Urothelium cell line (cell line): ENCODE results near the gene FKBP2.

Experiments used
- DNase-seq: peaks from one replicate; pipeline ENCODE4 v3.0.0; 2011; ENCODE audit warnings: low spot score, mixed read lengths
- FAIRE-seq: peaks from 2 replicates; lab custom pipeline; 2011; peaks lifted over from hg19 to GRCh38; lab: Jason Lieb, UNC

The FKBP2 gene

DNA sequence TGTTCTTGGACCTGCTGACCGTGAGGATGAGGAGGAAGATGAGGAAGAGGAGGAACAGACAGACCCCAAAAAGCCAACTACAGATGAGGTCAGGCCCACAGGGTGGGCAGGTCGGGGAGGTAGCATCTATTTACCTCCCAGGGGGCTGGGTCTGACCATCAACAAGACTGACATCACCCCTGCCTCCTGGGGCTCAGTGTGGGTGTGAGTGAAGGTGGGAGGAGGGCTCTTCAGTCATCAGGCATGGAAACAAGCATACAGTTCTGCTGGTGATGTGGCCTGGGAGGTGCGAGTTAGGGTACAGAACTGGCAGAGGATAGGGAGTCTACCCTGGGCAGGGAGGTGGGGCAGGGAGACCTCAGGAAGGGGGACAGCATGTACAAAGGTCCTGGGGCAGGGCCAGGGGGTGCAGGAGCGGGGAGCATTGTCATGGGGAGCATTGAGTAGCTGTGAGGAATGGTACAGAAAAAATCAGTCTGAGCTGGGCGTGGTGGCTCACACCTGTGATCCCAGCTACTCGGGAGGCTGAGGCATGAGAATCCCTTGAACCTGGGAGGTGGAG, 19.3 kb downstream of the FKBP2 start:
- DNase-seq (no peak), FAIRE-seq (peak; percentile 53)

DNA sequence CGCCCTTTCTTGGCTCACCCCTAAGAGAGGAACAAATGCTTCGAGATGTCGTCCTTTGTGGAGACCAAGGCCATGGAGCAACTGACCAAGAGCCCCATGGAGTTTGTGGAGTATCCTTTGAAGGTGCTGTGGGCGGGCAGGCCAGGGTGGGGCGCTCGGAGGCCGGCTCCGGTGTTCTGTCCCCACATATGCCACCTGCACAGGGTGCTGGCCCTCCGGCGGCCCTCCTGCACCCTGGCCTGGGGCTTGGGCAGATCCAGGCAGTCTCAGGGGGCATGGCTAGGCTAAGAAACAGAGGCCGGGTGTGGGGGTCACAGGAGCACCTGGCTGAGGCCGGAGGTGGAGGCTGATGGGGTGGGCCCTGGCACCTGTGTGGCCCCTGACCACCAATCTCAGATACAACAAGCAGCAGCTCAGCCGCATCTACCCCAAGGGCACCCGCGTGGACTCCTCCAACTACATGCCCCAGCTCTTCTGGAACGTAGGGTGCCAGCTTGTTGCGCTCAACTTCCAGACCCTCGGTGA, 20.7 kb downstream of the FKBP2 start:
- FAIRE-seq (no peak), DNase-seq (no peak)

DNA sequence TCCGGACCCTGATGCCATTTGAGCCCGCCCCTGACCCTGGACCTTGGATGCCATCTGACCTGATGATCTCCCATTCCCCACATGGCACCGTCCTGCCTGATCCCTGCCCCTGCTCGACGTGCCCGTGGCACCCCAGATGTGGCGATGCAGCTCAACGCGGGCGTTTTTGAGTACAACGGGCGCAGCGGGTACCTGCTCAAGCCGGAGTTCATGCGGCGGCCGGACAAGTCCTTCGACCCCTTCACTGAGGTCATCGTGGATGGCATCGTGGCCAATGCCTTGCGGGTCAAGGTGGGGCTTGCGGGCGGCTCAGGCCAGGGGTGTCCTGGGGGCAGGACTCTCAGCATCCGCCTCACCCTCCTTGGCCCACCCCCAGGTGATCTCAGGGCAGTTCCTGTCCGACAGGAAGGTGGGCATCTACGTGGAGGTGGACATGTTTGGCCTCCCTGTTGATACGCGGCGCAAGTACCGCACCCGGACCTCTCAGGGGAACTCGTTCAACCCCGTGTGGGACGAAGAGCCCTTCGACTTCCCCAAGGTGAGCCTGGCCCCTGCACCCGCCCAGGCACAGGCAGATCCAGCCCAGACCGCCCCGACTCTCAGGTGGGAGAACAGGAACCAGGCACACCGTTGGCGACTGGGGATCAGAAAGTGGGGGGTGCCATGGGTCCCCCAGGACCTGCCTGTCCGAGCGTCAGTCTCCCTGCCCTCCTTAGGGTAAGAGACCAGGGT, 21.5 kb downstream of the FKBP2 start:
- FAIRE-seq (no peak), DNase-seq (no peak)

DNA sequence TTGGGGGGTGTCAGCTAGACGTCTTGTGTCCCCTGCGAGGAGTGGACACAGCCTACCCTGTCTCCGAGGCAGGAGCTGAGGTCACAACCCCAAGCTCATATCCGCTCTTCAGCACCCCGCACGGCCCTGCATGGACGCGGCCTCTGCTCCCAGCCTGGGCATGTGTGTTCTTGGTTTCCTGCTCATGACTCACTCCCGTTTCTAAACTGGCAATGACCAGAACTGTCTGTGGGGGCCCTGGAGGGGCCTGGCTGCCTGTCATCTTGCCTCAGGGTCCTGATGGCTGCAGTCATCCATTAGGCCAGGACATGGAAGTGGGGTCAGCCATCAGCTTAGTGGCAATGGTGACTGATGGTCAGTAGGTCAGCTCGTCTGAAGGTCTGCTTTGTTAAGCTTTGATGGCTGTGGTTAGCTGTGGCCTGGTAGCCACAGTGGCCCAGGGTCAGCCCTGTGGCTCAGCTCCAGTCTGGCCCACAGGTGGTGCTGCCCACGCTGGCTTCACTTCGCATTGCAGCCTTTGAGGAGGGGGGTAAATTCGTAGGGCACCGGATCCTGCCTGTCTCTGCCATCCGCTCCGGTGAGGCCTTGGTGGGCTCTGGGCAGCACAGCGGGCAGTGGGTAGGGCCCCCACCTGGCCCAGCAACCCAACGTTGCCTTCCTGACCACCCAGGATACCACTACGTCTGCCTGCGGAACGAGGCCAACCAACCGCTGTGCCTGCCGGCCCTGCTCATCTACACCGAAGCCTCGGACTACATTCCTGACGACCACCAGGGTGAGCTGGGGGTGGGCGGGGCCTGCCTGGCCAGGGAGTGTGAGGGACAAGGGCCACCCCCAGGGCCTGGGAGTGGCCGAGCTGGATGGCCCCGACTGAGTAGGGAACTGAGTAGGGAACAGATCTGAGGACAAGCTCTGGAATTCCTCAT, 22.4 kb downstream of the FKBP2 start:
- FAIRE-seq (no peak), DNase-seq (no peak)

DNA sequence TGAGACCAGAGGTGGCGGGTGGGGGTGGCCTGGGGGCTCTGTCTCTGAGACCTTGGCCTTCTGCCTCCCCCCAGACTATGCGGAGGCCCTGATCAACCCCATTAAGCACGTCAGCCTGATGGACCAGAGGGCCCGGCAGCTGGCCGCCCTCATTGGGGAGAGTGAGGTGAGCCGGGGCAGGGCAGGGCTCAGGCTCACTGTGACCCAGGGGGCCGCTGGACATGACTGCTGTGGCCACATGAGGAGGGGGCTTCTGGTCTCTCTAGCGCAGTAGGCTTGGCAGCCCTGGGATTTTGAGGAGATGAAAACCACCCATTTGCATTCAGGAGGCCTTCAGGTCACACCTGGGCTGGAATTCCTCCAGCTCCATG, 23.0 kb downstream of the FKBP2 start:
- FAIRE-seq (no peak), DNase-seq (no peak)

DNA sequence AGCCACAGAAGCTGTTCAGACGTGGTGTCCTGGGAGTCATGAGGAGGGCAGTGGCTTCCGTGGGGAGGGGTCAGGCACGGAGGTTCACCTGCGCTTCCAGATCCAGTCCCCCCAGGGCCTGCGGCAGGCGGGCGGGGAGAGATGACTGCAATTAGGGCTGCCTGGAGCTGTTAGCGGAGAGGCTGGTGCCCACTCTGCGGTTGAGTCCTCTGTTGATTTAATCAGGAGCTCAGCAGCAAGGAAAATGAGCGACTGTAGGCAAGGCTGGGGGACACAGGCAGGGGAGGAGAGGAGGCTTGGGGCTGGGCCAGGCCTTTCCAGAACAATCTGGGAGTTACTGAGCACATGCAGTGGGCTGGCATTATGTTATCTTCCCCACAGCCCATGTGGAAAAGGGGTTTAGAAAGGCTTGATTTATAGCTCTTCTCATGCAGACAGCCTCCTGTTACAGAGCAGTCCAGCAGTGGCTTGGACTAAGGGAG, 23.5 kb downstream of the FKBP2 start:
- FAIRE-seq (no peak), DNase-seq (no peak)

DNA sequence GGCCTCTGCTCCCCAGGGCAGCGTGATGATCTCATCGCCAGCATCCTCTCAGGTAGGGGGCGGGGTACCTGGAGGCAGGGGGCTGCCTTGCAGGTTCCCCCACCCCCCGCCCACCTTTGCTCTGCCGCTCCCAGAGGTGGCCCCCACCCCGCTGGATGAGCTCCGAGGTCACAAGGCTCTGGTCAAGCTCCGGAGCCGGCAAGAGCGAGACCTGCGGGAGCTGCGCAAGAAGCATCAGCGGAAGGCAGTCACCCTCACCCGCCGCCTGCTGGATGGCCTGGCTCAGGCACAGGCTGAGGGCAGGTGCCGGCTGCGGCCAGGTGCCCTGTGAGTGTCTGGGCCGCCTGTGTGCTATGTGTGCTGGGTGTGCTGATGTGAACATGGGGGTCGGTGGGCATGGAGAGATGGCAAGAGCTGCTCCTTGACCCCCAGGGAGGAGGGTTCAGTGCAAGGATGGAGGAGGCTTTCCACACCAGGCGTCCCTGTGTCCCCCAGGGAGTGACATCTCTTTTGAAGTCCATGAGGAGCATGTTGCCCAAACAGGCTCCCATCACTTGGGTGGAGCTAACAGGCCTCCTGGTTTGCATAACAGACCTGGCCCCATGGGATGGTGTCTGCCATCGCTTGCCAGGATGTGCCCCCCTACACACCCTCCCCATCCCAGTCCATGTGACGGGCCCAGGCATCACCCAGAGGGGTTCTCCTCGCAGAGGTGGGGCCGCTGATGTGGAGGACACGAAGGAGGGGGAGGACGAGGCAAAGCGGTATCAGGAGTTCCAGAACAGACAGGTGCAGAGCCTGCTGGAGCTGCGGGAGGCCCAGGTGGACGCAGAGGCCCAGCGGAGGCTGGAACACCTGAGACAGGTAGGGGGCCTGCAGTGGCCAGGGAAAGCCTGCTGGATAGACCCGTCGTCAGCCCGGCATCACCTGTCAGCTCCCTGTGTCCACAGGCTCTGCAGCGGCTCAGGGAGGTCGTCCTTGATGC, 24.6 kb downstream of the FKBP2 start:
- no peak for FAIRE-seq

DNA sequence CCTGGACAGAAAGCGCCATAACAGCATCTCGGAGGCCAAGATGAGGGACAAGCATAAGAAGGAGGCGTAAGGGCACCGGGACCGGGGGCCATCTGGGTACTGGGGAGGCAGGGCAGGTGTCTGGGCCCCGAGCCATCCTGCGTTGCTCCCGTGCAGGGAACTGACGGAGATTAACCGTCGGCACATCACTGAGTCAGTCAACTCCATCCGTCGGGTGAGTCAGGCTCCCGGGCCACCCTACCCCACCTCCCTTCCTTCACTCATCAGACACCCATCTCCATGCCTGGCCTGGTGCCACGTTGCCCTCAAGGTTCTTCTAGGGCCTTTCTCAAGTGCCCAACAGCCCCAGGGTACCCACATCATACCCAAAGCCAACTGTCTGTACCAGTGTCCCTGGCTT, 25.4 kb downstream of the FKBP2 start:
- FAIRE-seq (no peak), DNase-seq (no peak)

More for the DNA sequence above, 24.6 kb downstream of the FKBP2 start:
- DNase-seq = no peak

DNA sequence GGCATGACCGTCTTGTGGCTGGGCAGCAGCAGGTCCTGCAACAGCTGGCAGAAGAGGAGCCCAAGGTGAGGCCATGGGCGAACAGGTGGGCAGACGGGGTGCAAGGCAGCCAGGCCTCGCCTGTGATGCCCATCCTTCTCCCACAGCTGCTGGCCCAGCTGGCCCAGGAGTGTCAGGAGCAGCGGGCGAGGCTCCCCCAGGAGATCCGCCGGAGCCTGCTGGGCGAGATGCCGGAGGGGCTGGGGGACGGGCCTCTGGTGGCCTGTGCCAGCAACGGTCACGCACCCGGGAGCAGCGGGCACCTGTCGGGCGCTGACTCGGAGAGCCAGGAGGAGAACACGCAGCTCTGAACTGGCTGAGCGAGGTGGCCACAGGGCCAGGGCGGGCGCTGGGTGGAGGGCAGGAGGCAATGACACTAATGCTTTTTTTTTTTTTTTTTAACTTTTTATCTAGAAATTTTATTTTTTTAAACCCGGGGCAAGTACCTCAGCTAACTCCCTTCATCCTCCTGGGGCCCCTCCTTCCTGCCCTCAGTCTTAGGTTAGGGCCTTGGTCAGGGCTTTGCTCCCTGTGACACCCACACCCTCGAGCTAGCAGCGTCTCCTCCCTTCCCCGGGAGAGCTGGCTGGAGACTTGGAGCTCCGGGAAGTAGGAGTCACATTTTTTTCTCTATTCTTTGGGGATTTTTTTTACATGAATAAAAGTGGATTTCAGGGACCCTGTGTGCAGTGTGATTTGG, 26.5 kb downstream of the FKBP2 start:
- FAIRE-seq (no peak), DNase-seq (no peak)

DNA sequence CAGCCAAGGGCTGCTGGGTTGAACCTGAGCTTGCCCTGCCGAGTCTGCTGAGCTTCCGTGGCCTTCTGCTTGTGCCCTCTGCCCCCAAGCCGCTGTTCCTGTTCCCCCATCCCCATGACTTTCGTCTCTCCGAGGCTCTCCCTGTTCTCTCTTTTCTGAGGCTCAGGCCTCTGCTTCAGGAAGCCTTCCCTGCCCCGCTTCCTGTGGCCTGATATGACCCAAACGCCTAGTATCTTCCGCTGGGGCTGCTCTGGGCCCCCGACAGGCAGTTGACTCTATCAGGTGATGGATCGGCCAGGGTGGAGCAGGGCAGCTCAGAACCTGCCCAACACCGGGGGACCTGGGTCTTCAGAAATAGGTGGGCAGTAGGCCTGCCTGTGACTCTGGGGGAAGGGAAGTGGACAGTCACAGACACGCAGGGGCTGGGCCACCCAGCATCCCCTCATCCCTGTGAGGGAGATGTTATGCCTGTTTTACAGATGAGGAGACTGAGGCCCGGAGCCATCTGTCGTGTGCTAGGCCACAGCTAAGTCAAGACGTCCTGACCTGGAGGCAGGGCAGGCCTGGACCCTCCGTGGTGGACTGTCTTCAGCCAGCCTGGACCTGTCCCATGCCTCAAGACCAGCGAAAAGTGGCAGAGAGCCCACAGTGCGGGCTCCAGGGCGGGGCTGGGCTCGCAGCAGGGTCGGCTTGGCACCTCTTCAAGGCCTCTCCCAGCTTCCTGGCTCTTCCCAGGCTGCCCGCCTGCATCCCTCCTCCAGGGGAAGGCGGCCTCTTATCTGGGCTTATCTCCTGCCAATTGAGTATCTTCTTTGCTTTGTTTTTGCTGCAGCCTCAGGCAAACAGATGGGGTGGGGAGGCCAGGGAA, 27.4 kb downstream of the FKBP2 start:
- FAIRE-seq = no peak
- no peak for DNase-seq

DNA sequence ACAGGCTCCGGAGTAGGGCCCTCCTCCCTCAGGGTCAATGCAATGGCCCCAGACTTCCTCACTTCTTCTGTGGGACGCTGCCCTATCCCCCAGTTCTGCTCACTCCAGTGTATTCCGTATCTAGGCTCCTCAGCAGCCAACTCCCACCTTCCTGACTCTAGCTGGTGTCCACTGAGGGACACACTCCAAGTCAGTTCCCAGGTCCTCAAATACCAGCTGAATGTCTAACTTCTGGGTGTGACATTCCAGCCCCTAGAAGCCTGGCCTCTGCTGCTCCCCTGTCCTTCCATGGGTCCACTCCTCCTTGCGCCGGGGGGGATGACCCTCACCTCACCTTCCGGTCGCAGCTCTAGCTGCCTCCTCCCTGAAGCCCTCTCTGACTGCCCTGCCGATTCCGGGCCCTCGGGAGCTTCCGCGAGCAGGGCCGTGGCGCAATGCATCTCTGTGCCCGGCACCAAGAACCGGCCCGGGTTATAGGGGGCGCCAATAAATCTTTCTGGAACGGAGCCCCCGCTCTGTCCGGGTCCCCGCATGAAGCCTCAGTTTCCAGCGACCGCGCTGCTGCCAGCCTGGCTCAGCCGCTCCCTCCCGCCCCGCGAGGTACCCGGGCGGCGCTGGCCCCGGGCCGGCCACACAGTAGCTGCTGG, 28.1 kb downstream of the FKBP2 start:
- DNase-seq (peak; percentile 45), FAIRE-seq (no peak)

DNA sequence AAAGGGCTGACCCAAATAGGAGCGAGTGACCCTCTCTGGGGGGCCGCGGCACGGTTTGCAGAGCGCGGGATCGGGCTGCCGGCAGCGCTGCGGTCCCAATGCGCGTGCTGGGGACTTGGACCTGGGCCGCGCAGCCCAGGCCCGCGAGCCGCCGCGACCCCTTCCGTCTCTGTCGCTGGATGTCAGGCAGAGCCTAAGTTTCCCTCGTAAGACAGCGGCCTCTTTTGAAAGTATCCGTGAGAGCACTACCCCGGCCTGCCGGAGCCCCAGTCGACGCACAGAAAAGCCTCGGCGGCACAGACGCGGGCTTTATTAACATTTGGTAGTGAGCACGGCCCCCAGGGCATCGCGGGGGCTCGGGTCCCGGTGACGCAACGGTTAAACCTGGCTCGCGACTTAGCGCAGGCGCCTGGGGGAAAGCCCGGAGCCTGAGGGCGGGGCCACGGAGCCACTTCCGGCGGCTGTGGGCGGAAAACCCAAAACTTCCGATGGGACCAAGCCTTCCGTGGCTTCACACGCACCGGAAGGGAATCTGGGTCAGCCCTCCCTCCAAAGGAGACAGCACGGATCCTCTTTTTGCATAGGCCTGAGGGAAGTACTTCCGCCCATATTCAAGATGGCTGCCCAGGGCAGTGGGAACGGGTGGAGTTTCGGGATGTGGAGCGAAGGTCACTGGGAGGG, 28.8 kb downstream of the FKBP2 start:
- DNase-seq = peak; percentile 92
- FAIRE-seq = no peak

DNA sequence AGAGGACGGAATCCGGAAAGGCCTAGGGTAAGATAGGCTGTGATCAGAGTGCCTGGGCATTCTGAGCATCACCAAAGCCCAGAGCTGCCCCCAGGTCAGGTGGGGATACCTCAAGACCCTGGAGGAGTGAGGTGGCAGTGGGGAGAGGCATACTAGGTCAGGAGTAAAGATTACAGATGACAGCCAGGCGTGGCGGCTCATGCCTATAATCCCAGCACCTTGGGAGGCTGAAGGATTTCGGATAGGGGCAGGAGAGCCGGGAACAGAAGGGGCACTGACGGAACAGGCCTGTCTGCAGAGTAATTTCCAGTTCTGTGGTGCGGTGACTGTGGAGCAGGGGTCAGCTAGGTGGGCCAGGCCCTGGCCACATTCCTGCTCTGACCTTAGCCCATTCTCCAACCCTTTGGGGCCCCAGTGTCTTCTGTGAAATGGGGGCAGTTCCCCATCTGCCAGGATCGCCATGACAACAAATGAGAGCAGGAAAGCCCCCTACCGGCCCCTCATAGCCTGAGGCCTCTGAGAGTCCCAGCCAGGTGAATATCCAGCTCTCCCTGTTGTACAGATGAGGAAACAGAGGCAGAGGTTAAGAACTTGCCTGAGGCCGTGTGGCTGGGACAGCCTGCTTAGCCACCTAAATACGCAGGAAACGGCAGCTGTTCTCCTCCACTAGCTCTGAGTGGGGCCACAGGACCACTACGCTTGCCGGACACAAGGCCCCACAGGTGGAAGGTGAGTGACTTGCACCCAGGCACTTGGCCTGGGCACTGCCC, 34.3 kb downstream of the FKBP2 start:
- FAIRE-seq (no peak), DNase-seq (no peak)

DNA sequence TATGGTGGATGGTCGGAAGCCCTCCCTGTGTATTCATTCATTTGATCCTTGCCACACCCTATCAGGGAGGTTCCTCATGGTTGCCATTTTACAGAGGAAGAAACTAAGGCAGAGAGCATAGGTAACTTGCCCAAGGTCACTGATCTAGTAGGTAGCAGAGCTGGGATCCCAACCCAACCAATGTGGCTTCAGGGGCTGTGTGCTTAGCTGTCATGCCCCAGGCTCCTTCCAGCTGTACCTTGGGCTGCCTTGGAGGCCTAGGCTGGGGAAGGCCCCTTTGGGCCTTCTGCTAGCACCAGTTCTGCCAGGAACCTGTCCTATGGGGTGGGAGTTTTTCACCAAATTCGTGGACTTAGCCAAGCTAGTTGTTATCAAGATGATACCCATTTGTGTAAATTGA, 34.9 kb downstream of the FKBP2 start:
- FAIRE-seq = no peak

DNA sequence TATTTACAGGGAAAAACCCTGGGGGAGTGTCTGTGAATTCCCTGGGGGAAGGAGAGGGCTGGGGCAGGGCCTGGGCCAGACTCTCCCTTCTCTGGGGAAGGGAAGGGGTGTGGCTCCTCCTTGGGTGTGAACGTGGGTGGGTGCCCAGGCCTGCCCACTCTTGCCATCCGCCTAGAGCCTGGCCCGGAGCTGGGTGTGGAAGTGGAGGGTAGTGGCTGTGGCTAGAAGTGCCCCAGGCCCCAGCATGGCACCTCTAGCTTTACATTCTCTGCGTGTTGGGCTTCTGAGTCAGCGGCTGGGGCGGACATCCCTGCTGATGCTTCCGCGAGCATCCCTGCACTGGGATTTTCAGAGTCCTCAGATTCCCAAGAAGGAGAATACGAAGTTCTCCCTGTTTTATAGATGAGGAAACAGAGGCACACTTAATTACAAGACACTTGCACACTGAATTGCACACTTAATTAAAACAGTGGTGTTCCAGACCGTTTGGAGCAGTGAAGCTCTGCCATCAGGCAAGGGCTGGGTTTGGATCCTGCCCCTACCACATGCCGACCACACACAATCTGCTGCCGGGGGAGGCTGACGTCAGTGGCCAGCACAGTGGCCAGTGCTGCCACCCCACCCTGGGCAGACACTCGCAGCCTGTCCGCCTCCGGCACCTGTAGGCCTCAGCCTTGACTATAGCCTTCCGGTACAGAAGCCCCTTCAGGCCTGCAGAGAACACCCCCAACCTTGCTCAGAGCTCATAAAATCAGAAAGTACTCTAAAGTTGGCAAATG, 35.9 kb downstream of the FKBP2 start:
- DNase-seq = peak; percentile 64
- no peak for FAIRE-seq

More for the DNA sequence above, 34.9 kb downstream of the FKBP2 start:
- no peak for DNase-seq

DNA sequence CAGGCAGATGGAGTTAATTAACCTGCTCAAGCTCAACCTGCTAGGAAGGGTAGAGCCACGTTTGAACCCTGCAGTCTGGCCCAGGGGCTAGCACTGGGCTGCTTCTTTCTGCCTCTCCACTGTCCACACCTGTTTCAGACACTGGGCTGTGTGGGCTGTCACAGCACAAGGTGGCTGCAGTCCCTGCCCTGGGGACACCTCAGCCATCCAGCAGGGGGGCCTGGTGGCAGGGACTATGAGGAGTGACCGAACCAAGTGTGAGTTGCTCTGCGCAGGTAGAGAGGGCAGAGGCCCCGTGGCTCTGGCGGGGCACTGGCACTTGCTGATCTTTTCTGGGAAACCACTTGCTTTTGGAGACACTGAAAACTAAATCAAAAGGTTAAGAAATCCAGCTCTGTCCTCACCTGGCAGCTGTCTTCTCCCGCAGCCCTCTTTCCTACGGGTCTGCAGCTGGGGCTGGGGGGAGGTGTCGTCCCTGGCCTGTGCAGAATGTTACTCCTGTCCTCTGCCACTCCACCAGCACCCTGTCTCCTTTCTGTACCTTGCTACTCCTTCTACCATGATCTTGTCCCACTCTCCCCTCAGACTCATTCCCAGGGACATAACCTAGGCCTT, 37.8 kb downstream of the FKBP2 start:
- FAIRE-seq (no peak), DNase-seq (no peak)
